Lung (tissue), 12 donors: Measurements from ENCODE around the gene PAFAH2. TPM values are rescaled to one million over a fixed set of nuclear protein-coding genes. Genes with fewer than 3 reads are reported as not detected.

ENCODE experiments used
- ATAC-seq: fragments of 200-7000 bp; cut with Tn5 transposase; one replicate; pipeline ENCODE4 v1.9.1; 2020; ENCODE audit warnings: moderate number of reproducible peaks; ENCODE audit not compliant: insufficient read depth, low FRiP score
- DNase-seq, 3 donors: peaks; one replicate each; pipeline ENCODE4 v3.0.0-alpha.2; 2013 to 2017
- H3K27ac ChIP-seq, 2 donors: one replicate each; pipeline ENCODE4 v1.5.1; 2013; ENCODE audit warnings: mild to moderate bottlenecking in 2 of 2, moderate library complexity in 2 of 2, control low read depth in 1 of 2, inconsistent platforms in 1 of 2, low read depth in 1 of 2, low read length in 1 of 2
- H3K27me3 ChIP-seq, 3 donors: one replicate each; pipeline ENCODE4 v1.5.1; 2013; ENCODE audit warnings: low read length in 2 of 3; ENCODE audit not compliant: control insufficient read depth in 3 of 3, insufficient read depth in 3 of 3
- H3K36me3 ChIP-seq, 4 donors: one replicate each; pipeline ENCODE4 v1.5.1; 2013; ENCODE audit warnings: low read length in 4 of 4, mild to moderate bottlenecking in 1 of 4, moderate library complexity in 1 of 4; ENCODE audit not compliant: control insufficient read depth in 4 of 4, insufficient read depth in 4 of 4
- H3K4me1 ChIP-seq, 5 donors: one replicate each; pipeline ENCODE4 v1.5.1; 2013; ENCODE audit warnings: low read length in 5 of 5, mild to moderate bottlenecking in 2 of 5, moderate library complexity in 1 of 5; ENCODE audit not compliant: control insufficient read depth in 5 of 5, insufficient read depth in 5 of 5
- H3K4me3 ChIP-seq: one replicate; pipeline ENCODE4 v1.5.1; 2013; ENCODE audit warnings: mild to moderate bottlenecking, control low read depth, moderate library complexity
- H3K9ac ChIP-seq, 2 donors: one replicate each; pipeline ENCODE4 v1.5.1; 2013; ENCODE audit warnings: low read length in 2 of 2, control low read depth in 1 of 2; ENCODE audit not compliant: insufficient read depth in 1 of 2
- H3K9me3 ChIP-seq, 4 donors: one replicate each; pipeline ENCODE4 v1.5.1; 2013; ENCODE audit warnings: low read length in 3 of 4, mild to moderate bottlenecking in 1 of 4, moderate library complexity in 1 of 4; ENCODE audit not compliant: control insufficient read depth in 4 of 4, insufficient read depth in 3 of 4
- WGBS, 2 donors: extraction: QIAGEN DNeasy Blood & Tissue Kit; methylation state at CpG; one replicate each; pipeline ENCODE4 v1.1.7; 2013; 5-methylcytosine and 5-hydroxymethylcytosine counted together
- polyA plus RNA-seq, 2 donors: library from polyadenylated mRNA; stranded (reverse); fragments of 200-250 nt; gene quantifications; one replicate each; pipeline ENCODE4 v1.2.1, GENCODE V29; 2013
- total RNA-seq, 2 donors: library from RNA; depleted of rRNA in 1 of 2; stranded (reverse); fragments of >200 nt in 1 of 2; gene quantifications; one replicate each; pipeline ENCODE4 v1.2.1, GENCODE V29; 2014 to 2021
- TF ChIP-seq, protein P1 (sequence below): IDR thresholded peaks from 2 replicates; pipeline ENCODE4 v1.5.1; 2012; ENCODE audit warnings: mild to moderate bottlenecking; ENCODE audit errors: control extremely low read depth, extremely low read depth
- donor health status: control.
- donor health status: control.
- donor health status: Bipolar disorder and iron deficiency.
- donor health status: healthy.
- donor health status: DM: yes; HTN: yes; CAD: no.

The PAFAH2 gene
- total and polyA plus RNA-seq, 4 donors, result 6.5 to 15.2 (median 9.1) TPM

DNA sequence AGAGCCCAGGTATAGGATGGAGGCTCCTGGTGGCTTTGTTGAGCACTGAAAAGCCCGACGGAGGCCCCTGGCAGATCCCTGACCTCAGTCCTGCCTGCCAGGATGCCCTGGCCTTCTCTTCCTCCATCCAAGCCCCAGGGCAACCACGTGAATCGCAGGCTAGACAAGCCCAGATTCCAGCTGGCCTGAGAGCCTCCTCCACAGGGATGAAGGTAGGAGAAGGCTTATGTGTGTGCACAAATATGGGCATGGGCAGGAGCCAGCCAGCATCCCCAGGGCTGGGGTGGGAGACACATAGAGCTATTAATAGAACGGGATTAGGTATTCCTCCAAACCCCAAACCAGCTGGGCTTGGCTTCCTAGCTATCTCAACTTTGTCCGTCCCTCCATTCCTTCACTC is 19.7 kb upstream of the PAFAH2 start:
- no peaks in the 10 kb centered on the region for H3K27me3 ChIP-seq
- H3K36me3 ChIP-seq, result no peaks in the 10 kb centered on the region
- TF ChIP-seq, protein P1, sequence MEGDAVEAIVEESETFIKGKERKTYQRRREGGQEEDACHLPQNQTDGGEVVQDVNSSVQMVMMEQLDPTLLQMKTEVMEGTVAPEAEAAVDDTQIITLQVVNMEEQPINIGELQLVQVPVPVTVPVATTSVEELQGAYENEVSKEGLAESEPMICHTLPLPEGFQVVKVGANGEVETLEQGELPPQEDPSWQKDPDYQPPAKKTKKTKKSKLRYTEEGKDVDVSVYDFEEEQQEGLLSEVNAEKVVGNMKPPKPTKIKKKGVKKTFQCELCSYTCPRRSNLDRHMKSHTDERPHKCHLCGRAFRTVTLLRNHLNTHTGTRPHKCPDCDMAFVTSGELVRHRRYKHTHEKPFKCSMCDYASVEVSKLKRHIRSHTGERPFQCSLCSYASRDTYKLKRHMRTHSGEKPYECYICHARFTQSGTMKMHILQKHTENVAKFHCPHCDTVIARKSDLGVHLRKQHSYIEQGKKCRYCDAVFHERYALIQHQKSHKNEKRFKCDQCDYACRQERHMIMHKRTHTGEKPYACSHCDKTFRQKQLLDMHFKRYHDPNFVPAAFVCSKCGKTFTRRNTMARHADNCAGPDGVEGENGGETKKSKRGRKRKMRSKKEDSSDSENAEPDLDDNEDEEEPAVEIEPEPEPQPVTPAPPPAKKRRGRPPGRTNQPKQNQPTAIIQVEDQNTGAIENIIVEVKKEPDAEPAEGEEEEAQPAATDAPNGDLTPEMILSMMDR, result no peak
- ATAC-seq, result no peak
- H3K9me3 ChIP-seq, result no peaks in the 10 kb centered on the region
- H3K9ac ChIP-seq, result no peak overlapping the region
- no peak for DNase-seq
- H3K4me3 ChIP-seq, result no peak overlapping the region
- WGBS, 2 donors, result 74 to 75% methylated on average over 6 of the region's 6 CpGs
- H3K4me1 ChIP-seq, result peaks cover 0 to 15% (median 0%) of the 10 kb centered on the region in 5 donors
- H3K27ac ChIP-seq, result peak overlapping the region in 1 of 2 donors; percentile 12

GRCh38 chr1:26016953-26017545 is 19.2 kb upstream of the PAFAH2 start:
- TF ChIP-seq, protein P1, result no peak
- H3K4me1 ChIP-seq, result peaks cover 0 to 13% (median 0%) of the 10 kb centered on the region in 5 donors
- H3K27me3 ChIP-seq, result no peaks in the 10 kb centered on the region
- no peak overlapping the region for H3K4me3 ChIP-seq
- 62 to 64% methylated on average over 6 of the region's 6 CpGs for WGBS, 2 donors
- no peak overlapping the region for H3K27ac ChIP-seq
- ATAC-seq (no peak), DNase-seq (no peak)
- no peak overlapping the region for H3K9ac ChIP-seq
- no peaks in the 10 kb centered on the region for H3K36me3 ChIP-seq
- no peaks in the 10 kb centered on the region for H3K9me3 ChIP-seq

GRCh38 chr1:26016258-26016952 is 18.5 kb upstream of the PAFAH2 start:
- no peak for DNase-seq
- no peak overlapping the region for H3K4me3 ChIP-seq
- no peaks in the 10 kb centered on the region for H3K27me3 ChIP-seq
- no peak overlapping the region for H3K27ac ChIP-seq
- no peaks in the 10 kb centered on the region for H3K36me3 ChIP-seq
- TF ChIP-seq, protein P1, result no peak
- H3K9ac ChIP-seq, result no peak overlapping the region
- peaks cover 0 to 6% (median 0%) of the 10 kb centered on the region in 5 donors for H3K4me1 ChIP-seq
- no peak for ATAC-seq
- no peaks in the 10 kb centered on the region for H3K9me3 ChIP-seq
- WGBS, 2 donors, result 63 to 75% methylated on average over 10 of the region's 10 CpGs
